GF-D8 (cell line): ENCODE results near the gene TTC31.

ENCODE experiments used
- DNase-seq: peaks from one replicate; lab custom pipeline; 2025; lab: John Stamatoyannopoulos, UW

TTC31 gene

GRCh38 chr2:74488643-74489481 is 6.0 kb downstream of the TTC31 start:
- no peak for DNase-seq

DNA sequence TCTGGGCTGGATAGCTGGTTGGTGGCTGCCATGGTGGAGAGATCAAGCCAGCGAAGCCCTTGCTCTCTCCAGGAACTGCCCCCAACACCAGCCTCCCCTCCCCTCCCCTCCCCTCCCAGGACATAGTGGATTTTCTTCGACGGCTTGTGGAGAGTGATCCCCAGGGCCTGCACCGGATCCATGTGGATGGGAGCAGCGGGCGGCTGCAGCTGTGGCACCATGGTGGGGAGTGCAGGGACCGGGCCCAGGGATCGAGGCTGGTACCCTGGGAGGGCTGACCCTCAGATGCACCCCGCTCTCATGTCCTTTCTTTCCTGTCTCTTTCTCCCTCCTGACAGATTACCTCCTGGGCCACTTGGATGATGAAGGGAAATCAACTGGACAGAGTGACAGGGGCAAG is 7.0 kb downstream of the TTC31 start:
- no peak for DNase-seq

GRCh38 chr2:74491648-74492544 is 9.0 kb downstream of the TTC31 start:
- DNase-seq, result no peak

GRCh38 chr2:74493546-74493945 is 10.7 kb downstream of the TTC31 start:
- no peak for DNase-seq

GRCh38 chr2:74495440-74495839 is 12.6 kb downstream of the TTC31 start:
- no peak for DNase-seq

DNA sequence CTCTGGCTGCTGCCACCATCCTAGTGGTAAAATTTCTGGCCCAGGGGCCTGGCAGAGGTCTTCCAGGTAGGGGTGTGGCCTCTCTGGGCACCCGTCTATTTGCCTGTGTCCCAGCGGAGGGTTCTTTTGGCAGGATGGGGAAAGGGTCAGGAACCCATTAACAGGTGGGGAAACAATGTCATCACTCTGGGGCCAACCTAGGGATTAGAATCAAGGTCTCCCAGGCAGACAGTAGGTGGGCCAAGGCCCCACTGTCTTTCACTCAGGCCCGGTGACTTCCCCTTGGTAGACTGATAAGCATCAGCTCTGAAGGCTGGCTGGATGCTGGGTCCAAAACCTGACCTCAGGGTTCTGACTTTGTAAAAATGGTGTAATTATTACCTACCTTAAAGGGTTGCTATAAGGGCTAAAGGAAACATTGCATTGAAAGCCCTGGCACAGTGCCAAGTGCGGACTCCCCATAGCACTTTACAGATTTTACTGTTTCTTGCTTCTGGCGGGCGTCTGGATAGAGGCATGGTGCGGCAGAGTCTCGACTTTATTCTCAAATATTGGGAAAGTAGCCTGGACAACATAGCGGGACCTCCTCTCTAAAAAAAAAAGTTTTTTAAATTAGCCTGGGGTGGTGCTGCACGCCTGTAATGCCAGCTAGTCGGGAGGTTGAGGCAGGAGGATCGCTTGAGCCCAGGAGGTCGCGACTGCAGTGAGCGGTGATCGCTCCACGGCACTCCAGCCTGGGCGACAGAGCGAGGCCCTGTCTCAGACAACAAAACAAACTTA is 14.3 kb downstream of the TTC31 start:
- no peak for DNase-seq

DNA sequence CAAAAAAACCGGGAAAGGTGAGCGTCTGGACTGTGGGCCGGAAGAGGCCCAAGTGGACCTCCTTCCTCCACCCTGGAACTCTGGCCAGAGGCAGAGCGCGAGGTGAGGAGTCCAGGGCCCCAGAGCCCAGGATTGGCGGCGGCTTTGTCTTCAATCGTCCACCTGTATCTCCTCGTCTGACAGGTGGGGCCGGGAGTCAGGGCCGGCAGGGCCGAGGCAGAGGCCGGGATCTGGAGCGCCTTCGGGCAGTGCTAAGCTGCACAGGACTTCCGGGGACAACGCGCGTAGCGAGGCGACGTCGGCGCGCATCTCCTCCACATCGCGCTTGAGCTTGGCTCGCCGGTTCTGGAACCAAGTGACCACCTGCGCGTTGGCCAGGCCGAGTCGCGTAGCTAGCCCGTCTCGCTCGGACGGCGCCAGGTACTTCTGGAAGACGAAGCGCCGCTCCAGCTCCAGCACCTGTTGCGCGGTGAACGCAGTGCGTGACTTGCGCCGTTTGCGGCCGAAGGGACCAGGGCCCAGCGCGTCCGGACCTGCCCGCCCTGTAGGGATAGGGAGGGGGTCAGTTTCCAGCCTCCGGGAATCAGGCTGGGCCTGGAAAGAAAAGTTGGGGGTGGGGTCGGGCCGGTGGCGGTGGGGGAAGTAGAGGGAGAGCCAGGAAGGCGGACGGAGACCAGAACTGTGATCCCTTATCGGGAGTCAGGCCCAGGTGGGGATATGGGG is 15.1 kb downstream of the TTC31 start:
- DNase-seq, result no peak

DNA sequence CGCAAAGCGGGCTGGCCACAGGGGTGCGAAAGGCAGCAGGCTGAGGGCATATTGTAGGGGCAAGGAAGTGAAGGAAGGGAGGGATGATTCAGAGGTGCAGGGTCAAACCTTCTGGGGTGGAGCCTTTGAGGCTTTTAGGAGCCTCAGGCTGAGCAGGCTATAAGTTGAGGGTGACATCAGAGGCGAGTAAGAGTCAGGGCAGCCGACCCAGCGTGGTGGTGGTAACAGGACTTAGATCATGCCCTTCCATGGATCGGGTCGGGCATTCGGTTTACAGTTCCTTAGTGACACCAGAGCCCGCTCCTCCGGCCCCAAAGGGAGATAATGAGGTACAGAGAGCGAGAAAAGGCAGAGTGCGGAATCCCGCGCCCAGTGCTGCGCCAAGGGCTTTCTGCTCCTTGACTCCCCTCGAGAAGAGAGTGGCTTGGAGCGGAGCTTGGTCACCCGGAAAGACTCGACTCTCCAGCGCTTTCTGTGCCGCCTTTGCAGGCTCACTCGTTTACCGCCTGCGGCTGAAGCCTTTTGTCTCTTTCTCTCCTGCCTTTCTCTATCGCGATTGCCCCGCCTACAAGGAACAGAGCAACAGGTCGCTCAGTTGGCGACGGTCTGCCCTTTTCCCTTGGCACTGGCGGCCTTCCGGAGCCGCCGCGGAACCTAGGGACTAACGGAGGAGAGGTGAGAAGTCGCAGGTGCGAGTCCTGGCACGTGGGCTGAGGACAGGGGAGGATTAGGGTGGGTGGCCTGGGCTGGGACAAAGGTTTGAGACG is 15.8 kb downstream of the TTC31 start:
- DNase-seq, result no peak

- DNase-seq, result no peak
These were observed 16.5 kb downstream of the TTC31 start, which contains the start of gene LBX2 for GRCh38 chr2:74499267-74499939. LBX2 (minus strand) TSS chr2:74499603; CDS start chr2:74499537, 66 bp downstream.

GRCh38 chr2:74499940-74500577 is 17.2 kb downstream of the TTC31 start:
- DNase-seq, result no peak

- DNase-seq, result no peak
These were observed 17.7 kb downstream of the TTC31 start for GRCh38 chr2:74500578-74500946.

DNA sequence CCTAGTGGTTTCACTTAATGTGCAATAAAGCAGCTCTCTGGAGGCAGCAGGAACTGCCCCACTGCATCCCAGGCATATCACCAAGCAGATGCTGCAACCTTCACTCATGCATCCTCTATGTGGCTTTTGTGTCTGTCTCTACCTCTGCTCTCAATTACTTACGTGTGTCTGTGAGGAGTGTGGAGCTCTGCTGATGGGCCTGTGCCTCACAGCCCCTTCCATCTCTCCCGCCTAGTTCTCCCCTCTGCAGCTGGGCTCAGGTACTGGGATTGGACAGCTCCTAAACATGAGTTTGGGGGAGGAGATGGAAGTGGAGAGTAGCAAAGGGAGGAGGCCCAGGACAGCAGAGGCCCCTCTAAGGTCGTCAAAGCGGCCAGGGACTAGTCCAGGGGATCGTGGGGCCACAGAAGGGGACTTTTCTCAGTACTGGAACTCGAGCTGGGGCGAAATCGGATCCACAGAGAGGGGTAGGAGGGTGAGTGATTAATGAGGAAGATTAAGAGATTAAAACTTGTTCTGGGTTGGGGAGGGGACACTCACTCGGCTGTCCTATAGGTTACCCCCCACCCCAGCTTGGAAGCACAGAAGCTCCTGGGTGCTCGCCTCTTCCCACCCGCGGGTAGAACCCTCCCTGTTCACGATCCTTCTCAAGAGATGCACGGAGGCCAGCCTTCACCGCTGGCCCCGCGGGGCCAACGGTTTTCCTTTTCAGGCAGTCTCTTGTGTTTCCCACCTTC is 18.6 kb downstream of the TTC31 start:
- DNase-seq, result no peak

- no peak for DNase-seq
These were observed 19.4 kb downstream of the TTC31 start for GRCh38 chr2:74502147-74502719.

DNA sequence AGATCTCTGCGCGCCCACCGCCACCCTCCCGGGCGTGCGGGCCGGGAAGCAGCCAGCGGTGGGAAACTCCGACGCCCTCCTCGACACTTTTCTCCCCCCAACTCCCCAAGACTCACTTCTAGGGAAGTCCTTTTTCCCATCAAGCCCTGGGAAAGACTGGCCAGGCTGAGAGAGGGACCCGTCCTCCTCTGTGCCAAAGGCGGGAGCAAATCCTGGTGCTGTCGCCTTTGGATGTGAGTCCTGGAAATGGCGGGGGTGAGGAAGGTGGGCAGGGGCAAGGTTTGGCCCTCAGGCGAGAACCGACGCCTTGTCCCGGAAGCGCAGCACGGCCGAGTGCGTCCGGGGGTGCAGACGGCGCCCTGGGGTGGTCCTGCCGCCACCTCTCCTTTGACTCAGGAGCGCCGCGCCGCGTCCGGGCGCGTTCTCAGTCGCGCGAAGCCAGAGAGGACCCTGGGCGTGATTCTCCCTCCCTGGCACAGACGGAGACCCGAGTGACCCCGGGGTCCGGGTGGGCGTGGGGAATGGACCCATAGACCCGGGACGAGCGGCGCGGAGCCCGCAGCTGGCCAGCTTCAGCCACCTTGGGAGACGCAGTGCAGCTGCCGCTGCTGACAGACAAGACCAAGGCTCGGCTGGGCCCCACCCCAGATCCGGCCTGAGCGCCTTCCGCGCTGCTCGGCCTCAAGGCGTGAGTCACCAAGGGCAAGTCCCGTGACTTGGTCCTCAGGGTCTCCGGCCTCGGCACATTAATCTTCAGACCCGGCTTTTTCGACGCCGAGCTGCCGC is 20.0 kb downstream of the TTC31 start:
- DNase-seq, result peak; percentile 30

GRCh38 chr2:74503506-74504475 is 20.9 kb downstream of the TTC31 start:
- no peak for DNase-seq

DNA sequence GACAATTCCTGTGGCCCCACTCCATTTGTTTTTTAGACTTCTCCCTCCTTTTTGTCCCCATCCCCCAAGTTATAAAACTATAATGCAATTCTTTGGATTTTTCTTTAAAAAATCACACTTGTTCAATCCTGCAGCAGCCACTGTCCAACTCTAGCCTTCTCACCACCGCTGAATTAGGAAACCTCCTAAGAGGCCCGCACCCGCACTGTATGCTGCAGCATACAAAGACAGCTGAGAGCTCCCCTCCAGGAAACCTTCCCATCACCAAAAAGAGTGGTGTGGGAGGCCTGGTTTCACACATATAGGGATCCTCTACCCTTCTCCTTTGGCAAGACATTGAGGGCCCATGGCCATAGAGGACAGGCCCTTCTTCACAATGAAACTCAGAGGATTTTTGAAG is 21.7 kb downstream of the TTC31 start:
- DNase-seq, result no peak
